HTERT RPE-1 (cell line): ENCODE data around the gene ALK.

ENCODE experiments used
- in situ Hi-C: fragments of 300-500 bp; cut with MboI; formaldehyde crosslinking; loops from 4 replicates; pipeline ENCODE4 v1.14.3; 2020; ENCODE audit warnings: low sequenced_read_pairs

The ALK gene

GRCh38 chr2:29218550-29219125 is 702.7 kb downstream of the ALK start:
- in situ Hi-C loops = no loop called here

- in situ Hi-C loops = no loop called here
These were observed 703.3 kb downstream of the ALK start for GRCh38 chr2:29218071-29218470.

GRCh38 chr2:29216609-29216909 is 704.8 kb downstream of the ALK start:
- in situ Hi-C loops = no loop called here

- in situ Hi-C loops = no loop called here
These were observed 705.4 kb downstream of the ALK start for GRCh38 chr2:29215739-29216608.

GRCh38 chr2:29215073-29215472 is 706.3 kb downstream of the ALK start:
- in situ Hi-C loops = no loop called here

GRCh38 chr2:29213888-29214291 is 707.5 kb downstream of the ALK start:
- in situ Hi-C loops = no loop called here

- in situ Hi-C loops = no loop called here
These were observed 709.4 kb downstream of the ALK start for GRCh38 chr2:29212009-29212408.

- in situ Hi-C loops = no loop called here
These were observed 711.8 kb downstream of the ALK start for GRCh38 chr2:29209551-29209950.

- in situ Hi-C loops = no loop called here
These were observed 713.8 kb downstream of the ALK start for GRCh38 chr2:29207352-29208148.

GRCh38 chr2:29206941-29207340 is 714.4 kb downstream of the ALK start:
- in situ Hi-C loops = no loop called here

- in situ Hi-C loops = no loop called here
These were observed 718.4 kb downstream of the ALK start for GRCh38 chr2:29202819-29203495.

- in situ Hi-C loops = no loop called here
These were observed 719.4 kb downstream of the ALK start for GRCh38 chr2:29201979-29202378.

- in situ Hi-C loops = no loop called here
These were observed 724.3 kb downstream of the ALK start for GRCh38 chr2:29196792-29197788.

- in situ Hi-C loops = no loop called here
These were observed 725.6 kb downstream of the ALK start for GRCh38 chr2:29195796-29196195.

- in situ Hi-C loops = no loop called here
These were observed 727.7 kb downstream of the ALK start for GRCh38 chr2:29193681-29194080.

- in situ Hi-C loops = no loop called here
These were observed 728.3 kb downstream of the ALK start for GRCh38 chr2:29193111-29193510.

GRCh38 chr2:29192526-29192925 is 728.9 kb downstream of the ALK start:
- in situ Hi-C loops = no loop called here

- in situ Hi-C loops = no loop called here
These were observed 729.6 kb downstream of the ALK start for GRCh38 chr2:29191817-29192216.

- in situ Hi-C loops = no loop called here
These were observed 732.3 kb downstream of the ALK start for GRCh38 chr2:29189052-29189451.

- in situ Hi-C loops = no loop called here
These were observed 733.5 kb downstream of the ALK start for GRCh38 chr2:29187926-29188325.
